Smooth muscle cell (in vitro differentiated cells): ENCODE data around the gene TMPRSS15. TPM values are rescaled to one million over a fixed set of nuclear protein-coding genes. Genes with fewer than 3 reads are reported as not detected.

Experiments used
- DNase-seq: peaks from one replicate; lab custom pipeline; 2025; ENCODE audit not compliant: unreplicated experiment; lab: John Stamatoyannopoulos, UW
- H2AFZ ChIP-seq: fragments of 200-600 bp; sonication (generic); 2 replicates; pipeline ENCODE4 v1.6.0; 2016; ENCODE audit warnings: antibody characterized with exemption, low read depth, mild to moderate bottlenecking
- H3F3A ChIP-seq: fragments of 200-600 bp; sonication (generic); 2 replicates; pipeline ENCODE4 v1.6.0; 2017; ENCODE audit warnings: antibody characterized with exemption, low read depth
- H3K27ac ChIP-seq: fragments of 200-600 bp; sonication (generic); 2 replicates; pipeline ENCODE4 v1.5.1; 2016; ENCODE audit warnings: low read depth, mild to moderate bottlenecking
- H3K27me3 ChIP-seq: fragments of 200-600 bp; sonication (generic); 2 replicates; pipeline ENCODE4 v1.6.1; 2016; ENCODE audit warnings: low read depth, mild to moderate bottlenecking
- H3K36me3 ChIP-seq: fragments of 200-600 bp; sonication (generic); 2 replicates; pipeline ENCODE4 v1.5.1; 2016; ENCODE audit warnings: low read depth
- H3K4me1 ChIP-seq: fragments of 200-600 bp; sonication (generic); 2 replicates; pipeline ENCODE4 v1.5.1; 2016; ENCODE audit warnings: low read depth
- H3K4me2 ChIP-seq: fragments of 200-600 bp; sonication (generic); 2 replicates; pipeline ENCODE4 v1.6.0; 2016; ENCODE audit warnings: mild to moderate bottlenecking
- H3K4me3 ChIP-seq: fragments of 200-600 bp; sonication (generic); 2 replicates; pipeline ENCODE4 v1.5.1; 2016; ENCODE audit warnings: mild to moderate bottlenecking
- H3K79me2 ChIP-seq: fragments of 200-600 bp; sonication (generic); 2 replicates; pipeline ENCODE4 v1.6.0; 2016; ENCODE audit warnings: low read depth, mild to moderate bottlenecking
- H3K9ac ChIP-seq: fragments of 200-600 bp; sonication (generic); 2 replicates; pipeline ENCODE4 v1.6.0; 2016; ENCODE audit warnings: low read depth
- H3K9me3 ChIP-seq: fragments of 200-600 bp; sonication (generic); replicated peaks from 2 replicates; pipeline ENCODE4 v1.5.1; 2016; ENCODE audit warnings: low read depth
- H4K20me1 ChIP-seq: fragments of 200-600 bp; sonication (generic); 2 replicates; pipeline ENCODE4 v1.6.0; 2016; ENCODE audit warnings: low read depth
- WGBS: methylation state at CpG from one replicate; pipeline ENCODE4 v1.1.7; 2016; ENCODE audit warnings: low lambda C conversion rate; 5-methylcytosine and 5-hydroxymethylcytosine counted together
- polyA plus RNA-seq: library from polyadenylated mRNA; unstranded; fragments of >200 nt; fragmentation: Nextera tagmentation; extraction: Ambion mirVana; gene quantifications from 2 replicates; pipeline ENCODE4 v1.2.1, GENCODE V29; 2016
- total RNA-seq: library from RNA; depleted of rRNA; stranded (reverse); fragments of >200 nt; gene quantifications from 2 replicates; pipeline ENCODE4 v1.2.3, GENCODE V29; 2014
- TF ChIP-seq, protein P1 (sequence below): fragments of 200-600 bp; sonication (generic); IDR thresholded peaks from 2 replicates; pipeline ENCODE4 v1.5.1; 2017; ENCODE audit warnings: borderline replicate concordance, mild to moderate bottlenecking, antibody characterized with exemption; ENCODE audit not compliant: insufficient read depth, poor library complexity, severe bottlenecking

Gene TMPRSS15
- total and polyA plus RNA-seq, 2 experiments from 2014 or later = not detected

DNA sequence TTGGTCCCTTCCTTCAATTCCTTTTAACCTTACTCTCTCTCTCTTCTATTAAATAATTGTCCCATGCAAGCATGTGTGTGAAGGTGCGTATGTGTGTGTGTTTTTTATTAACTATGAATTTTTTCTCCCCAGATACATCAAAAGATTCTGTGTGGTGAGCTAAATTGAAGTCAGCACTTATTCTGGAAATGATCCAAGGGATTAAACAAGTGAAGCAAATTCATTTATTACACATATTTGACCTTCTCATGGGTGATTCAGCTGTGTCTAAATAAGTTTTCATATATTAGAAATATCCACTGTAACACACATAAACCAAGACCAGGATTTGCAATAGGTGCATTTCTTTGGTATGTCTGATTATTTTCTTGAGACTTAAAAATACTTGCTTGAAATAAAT, 134.7 kb downstream of the TMPRSS15 start:
- no peak overlapping the region for H2AFZ ChIP-seq
- no peaks in the 10 kb centered on the region for H3K4me1 ChIP-seq
- no peaks in the 10 kb centered on the region for H3K9me3 ChIP-seq
- H3K27me3 ChIP-seq = no peaks in the 10 kb centered on the region
- DNase-seq = no peak
- WGBS = 100% methylated on average over 1 of the region's 1 CpG
- no peaks in the 10 kb centered on the region for H4K20me1 ChIP-seq
- H3K27ac ChIP-seq = no peak overlapping the region
- no peak overlapping the region for H3K9ac ChIP-seq
- TF ChIP-seq, protein P1, sequence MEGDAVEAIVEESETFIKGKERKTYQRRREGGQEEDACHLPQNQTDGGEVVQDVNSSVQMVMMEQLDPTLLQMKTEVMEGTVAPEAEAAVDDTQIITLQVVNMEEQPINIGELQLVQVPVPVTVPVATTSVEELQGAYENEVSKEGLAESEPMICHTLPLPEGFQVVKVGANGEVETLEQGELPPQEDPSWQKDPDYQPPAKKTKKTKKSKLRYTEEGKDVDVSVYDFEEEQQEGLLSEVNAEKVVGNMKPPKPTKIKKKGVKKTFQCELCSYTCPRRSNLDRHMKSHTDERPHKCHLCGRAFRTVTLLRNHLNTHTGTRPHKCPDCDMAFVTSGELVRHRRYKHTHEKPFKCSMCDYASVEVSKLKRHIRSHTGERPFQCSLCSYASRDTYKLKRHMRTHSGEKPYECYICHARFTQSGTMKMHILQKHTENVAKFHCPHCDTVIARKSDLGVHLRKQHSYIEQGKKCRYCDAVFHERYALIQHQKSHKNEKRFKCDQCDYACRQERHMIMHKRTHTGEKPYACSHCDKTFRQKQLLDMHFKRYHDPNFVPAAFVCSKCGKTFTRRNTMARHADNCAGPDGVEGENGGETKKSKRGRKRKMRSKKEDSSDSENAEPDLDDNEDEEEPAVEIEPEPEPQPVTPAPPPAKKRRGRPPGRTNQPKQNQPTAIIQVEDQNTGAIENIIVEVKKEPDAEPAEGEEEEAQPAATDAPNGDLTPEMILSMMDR = no peak
- H3K4me3 ChIP-seq = no peak overlapping the region
- H3K36me3 ChIP-seq = no peaks in the 10 kb centered on the region
- no peak overlapping the region for H3K4me2 ChIP-seq
- H3F3A ChIP-seq = no peaks in the 10 kb centered on the region
- no peaks in the 10 kb centered on the region for H3K79me2 ChIP-seq

DNA sequence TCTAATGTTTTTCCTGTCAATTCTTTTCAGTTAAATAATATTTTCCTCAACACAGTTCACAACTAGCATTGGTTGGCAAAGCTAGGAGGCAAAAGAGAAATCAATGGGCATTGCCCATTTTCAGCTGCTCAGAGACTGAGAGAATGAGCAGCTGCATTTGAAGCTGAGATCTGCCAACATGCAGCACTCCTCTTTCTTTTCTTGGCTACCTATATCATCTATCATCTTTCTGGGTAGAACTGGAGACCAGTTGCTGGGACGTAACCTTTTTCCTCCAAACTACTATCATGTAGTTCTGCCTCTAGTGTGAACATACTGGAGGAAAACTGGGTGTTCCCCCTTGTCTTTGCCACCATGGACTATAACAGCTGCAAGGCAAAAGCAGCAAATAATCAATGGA, 136.1 kb downstream of the TMPRSS15 start:
- Histone ChIP-seq H3K9ac (no peak overlapping the region), H3F3A (no peaks in the 10 kb centered on the region), H3K36me3 (no peaks in the 10 kb centered on the region), H3K79me2 (no peaks in the 10 kb centered on the region), H3K4me2 (no peak overlapping the region), H3K27ac (no peak overlapping the region), H3K9me3 (no peaks in the 10 kb centered on the region), H3K4me3 (no peak overlapping the region), H2AFZ (no peak overlapping the region), H3K4me1 (no peaks in the 10 kb centered on the region), H3K27me3 (no peaks in the 10 kb centered on the region), H4K20me1 (no peaks in the 10 kb centered on the region)
- 90% methylated on average over 1 of the region's 1 CpG for WGBS
- TF ChIP-seq, protein P1 = no peak
- DNase-seq = no peak

DNA sequence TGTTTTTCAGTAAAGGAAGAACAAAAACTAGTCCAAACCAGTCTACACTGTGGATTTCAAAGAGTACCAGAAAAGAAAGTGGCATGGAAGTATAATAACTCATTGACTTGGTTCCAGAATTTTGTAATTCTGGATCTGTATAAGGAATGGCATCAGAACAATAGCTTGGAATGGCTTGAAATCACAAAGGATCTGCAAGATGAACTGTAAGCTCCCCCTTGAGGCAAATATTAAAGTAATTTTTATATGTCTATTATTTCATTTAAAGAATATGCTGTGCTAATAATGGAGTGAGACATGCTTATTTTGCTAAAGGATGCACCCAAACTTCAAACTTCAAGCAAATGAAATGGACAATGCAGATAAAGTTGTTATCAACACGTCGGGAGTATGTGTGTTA, 137.6 kb downstream of the TMPRSS15 start:
- Histone ChIP-seq H3K27ac (no peak overlapping the region), H3K4me3 (no peak overlapping the region), H3F3A (no peaks in the 10 kb centered on the region), H2AFZ (no peak overlapping the region), H3K79me2 (no peaks in the 10 kb centered on the region), H3K9me3 (no peaks in the 10 kb centered on the region), H3K4me2 (no peak overlapping the region), H3K27me3 (no peaks in the 10 kb centered on the region), H3K4me1 (no peaks in the 10 kb centered on the region), H4K20me1 (no peaks in the 10 kb centered on the region), H3K36me3 (no peaks in the 10 kb centered on the region), H3K9ac (no peak overlapping the region)
- TF ChIP-seq, protein P1 = no peak
- no peak for DNase-seq
- WGBS = 87% methylated on average over 2 of the region's 2 CpGs

DNA sequence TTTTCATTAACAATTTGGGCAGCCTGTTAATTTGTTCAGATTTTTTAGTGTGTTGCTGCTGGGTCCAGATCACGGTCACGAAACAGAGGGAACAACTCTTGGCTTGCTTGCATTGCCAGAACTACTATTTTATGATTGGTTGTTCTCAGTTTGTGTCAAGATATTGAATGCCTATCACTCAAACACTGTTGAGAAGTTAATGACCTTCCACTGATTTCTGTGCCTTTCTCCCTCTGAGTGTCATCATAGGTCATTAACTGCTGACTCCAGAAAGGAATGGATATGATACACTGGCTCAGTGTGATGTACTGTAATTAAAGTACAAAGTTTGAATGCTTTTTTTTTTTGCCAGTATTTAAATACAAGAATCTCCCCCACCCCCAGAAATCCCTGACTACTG, 149.8 kb downstream of the TMPRSS15 start:
- Histone ChIP-seq H3K27ac (no peak overlapping the region), H2AFZ (no peak overlapping the region), H3K79me2 (no peaks in the 10 kb centered on the region), H3F3A (no peaks in the 10 kb centered on the region), H3K9ac (no peak overlapping the region), H3K4me1 (no peaks in the 10 kb centered on the region), H3K4me2 (no peak overlapping the region), H3K36me3 (no peaks in the 10 kb centered on the region), H3K27me3 (peaks cover 6% of the 10 kb centered on the region), H3K4me3 (no peak overlapping the region), H4K20me1 (no peaks in the 10 kb centered on the region), H3K9me3 (no peaks in the 10 kb centered on the region)
- TF ChIP-seq, protein P1 = no peak
- 84% methylated on average over 2 of the region's 2 CpGs for WGBS
- no peak for DNase-seq
